Measurements from ENCODE around the gene DHX36.

The DHX36 gene

GRCh38 chr3:154252759-154253638, 71.3 kb downstream of the DHX36 start:
- Histone ChIP-seq H3K4me3 (ENCODE audit: low read depth, low read length) (no peak overlapping the region), H3K9me3 (ENCODE audit: control insufficient read depth, insufficient read depth, low read depth, low read length) (no peaks in the 10 kb centered on the region), H3K36me3 (ENCODE audit: control insufficient read depth in 2 of 2, insufficient read depth in 1 of 2, low read length in 2 of 2) (peaks cover 0 to 64% of the 10 kb centered on the region in 2 experiments; a peak in 1 of 3 replicates), H3K27ac (ENCODE audit: extremely low read depth, low read depth, low read length) (no peak overlapping the region), H3K4me1 (ENCODE audit: control insufficient read depth, insufficient read depth, low read length) (no peaks in the 10 kb centered on the region)
- TF ChIP-seq PRDM1 (tag by site-specific recombination; IDR thresholded peaks at IDR 0.05) (peak; percentile 59), ZNF404 (tag by site-specific recombination; IDR thresholded peaks at IDR 0.05) (no peak), ZNF2 (tag by site-specific recombination; IDR thresholded peaks at IDR 0.05) (0 out of 2 replicates have a peak, but pooled peaks have one; percentile 18), ZNF654 (tag by site-specific recombination; IDR thresholded peaks at IDR 0.05; ENCODE audit: low read depth) (peak; percentile 69), ZNF660 (tag by site-specific recombination; IDR thresholded peaks at IDR 0.05) (0 out of 2 replicates have a peak, but pooled peaks have one; percentile 43), ZBTB17 (tag by site-specific recombination; IDR thresholded peaks at IDR 0.05) (peak; percentile 38; the same call in 1 of the 2 replicates), ZNF175 (tag by site-specific recombination; IDR thresholded peaks at IDR 0.05) (no peak), ZNF548 (tag by site-specific recombination; IDR thresholded peaks at IDR 0.05) (no peak)
- TF ChIP-seq, protein P1, sequence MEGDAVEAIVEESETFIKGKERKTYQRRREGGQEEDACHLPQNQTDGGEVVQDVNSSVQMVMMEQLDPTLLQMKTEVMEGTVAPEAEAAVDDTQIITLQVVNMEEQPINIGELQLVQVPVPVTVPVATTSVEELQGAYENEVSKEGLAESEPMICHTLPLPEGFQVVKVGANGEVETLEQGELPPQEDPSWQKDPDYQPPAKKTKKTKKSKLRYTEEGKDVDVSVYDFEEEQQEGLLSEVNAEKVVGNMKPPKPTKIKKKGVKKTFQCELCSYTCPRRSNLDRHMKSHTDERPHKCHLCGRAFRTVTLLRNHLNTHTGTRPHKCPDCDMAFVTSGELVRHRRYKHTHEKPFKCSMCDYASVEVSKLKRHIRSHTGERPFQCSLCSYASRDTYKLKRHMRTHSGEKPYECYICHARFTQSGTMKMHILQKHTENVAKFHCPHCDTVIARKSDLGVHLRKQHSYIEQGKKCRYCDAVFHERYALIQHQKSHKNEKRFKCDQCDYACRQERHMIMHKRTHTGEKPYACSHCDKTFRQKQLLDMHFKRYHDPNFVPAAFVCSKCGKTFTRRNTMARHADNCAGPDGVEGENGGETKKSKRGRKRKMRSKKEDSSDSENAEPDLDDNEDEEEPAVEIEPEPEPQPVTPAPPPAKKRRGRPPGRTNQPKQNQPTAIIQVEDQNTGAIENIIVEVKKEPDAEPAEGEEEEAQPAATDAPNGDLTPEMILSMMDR (tag by site-specific recombination; IDR thresholded peaks at IDR 0.05): peak; percentile 77
- POLR2A ChIA-PET: no interaction called here
- CTCF ChIA-PET: interaction anchor here (0.5 to 1.6 kb wide), 32 partner anchors 9 to 1228 kb away, joined by 3 to 6 read pairs (median 4); no protein-coding TSS in a partner anchor

GRCh38 chr3:154251610-154252009, 72.7 kb downstream of the DHX36 start:
- H3K27ac ChIP-seq (ENCODE audit: extremely low read depth, low read depth, low read length): no peak overlapping the region
- H3K4me1 ChIP-seq (ENCODE audit: control insufficient read depth, insufficient read depth, low read length): no peaks in the 10 kb centered on the region
- no peaks in the 10 kb centered on the region for H3K9me3 ChIP-seq (ENCODE audit: control insufficient read depth, insufficient read depth, low read depth, low read length)
- H3K36me3 ChIP-seq (ENCODE audit: control insufficient read depth in 2 of 2, insufficient read depth in 1 of 2, low read length in 2 of 2): peaks cover 0 to 54% of the 10 kb centered on the region in 2 experiments; a peak in 1 of 3 replicates
- CTCF ChIA-PET: interaction anchor here (0.5 to 1.5 kb wide), 3 partner anchors 102 to 214 kb away, joined by 3 to 4 read pairs (median 3); no protein-coding TSS in a partner anchor
- H3K4me3 ChIP-seq (ENCODE audit: low read depth, low read length): no peak overlapping the region
- no peak for TF ChIP-seq YY2 (tag by site-specific recombination; IDR thresholded peaks at IDR 0.05)
- no peak for TF ChIP-seq ZNF645 (tag by site-specific recombination; IDR thresholded peaks at IDR 0.05)
- POLR2A ChIA-PET: no interaction called here

DNA sequence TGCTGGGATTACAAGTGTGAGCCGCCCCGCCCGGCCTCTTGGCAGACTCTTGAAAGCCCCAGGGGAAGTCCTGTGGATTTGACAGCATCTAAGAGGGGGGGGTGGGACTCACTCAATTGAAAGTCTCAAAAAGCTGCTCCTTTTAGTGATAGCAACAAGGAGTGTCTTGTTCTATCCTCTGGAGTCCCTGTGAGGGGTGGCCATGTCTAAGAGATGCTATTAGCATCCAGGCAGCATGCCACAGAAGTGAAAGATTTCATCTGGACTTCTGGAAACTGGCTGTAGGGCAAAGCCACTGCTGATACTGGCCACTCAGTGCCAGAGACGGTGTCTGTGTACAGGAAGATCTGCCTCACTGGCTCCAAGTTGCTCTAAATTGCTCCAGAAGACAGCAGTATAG, 74.0 kb downstream of the DHX36 start:
- Histone ChIP-seq H3K9me3 (ENCODE audit: control insufficient read depth, insufficient read depth, low read depth, low read length) (no peaks in the 10 kb centered on the region), H3K4me3 (ENCODE audit: low read depth, low read length) (no peak overlapping the region), H3K36me3 (ENCODE audit: control insufficient read depth in 2 of 2, insufficient read depth in 1 of 2, low read length in 2 of 2) (peaks cover 0 to 46% of the 10 kb centered on the region in 2 experiments; a peak in 1 of 3 replicates), H3K27ac (ENCODE audit: extremely low read depth, low read depth, low read length) (no peak overlapping the region), H3K4me1 (ENCODE audit: control insufficient read depth, insufficient read depth, low read length) (no peaks in the 10 kb centered on the region)
- CTCF ChIA-PET: no interaction called here
- POLR2A ChIA-PET: no interaction called here
- no peak for TF ChIP-seq BCL11B (tag by site-specific recombination; IDR thresholded peaks at IDR 0.05; ENCODE audit: low read depth)

GRCh38 chr3:154247806-154248415, 76.4 kb downstream of the DHX36 start:
- H3K27ac ChIP-seq (ENCODE audit: extremely low read depth, low read depth, low read length): no peak overlapping the region
- POLR2A ChIA-PET: no interaction called here
- H3K36me3 ChIP-seq (ENCODE audit: control insufficient read depth in 2 of 2, insufficient read depth in 1 of 2, low read length in 2 of 2): peaks cover 0 to 33% of the 10 kb centered on the region in 2 experiments; a peak in 1 of 3 replicates
- H3K9me3 ChIP-seq (ENCODE audit: control insufficient read depth, insufficient read depth, low read depth, low read length): no peaks in the 10 kb centered on the region
- no peak overlapping the region for H3K4me3 ChIP-seq (ENCODE audit: low read depth, low read length)
- no peaks in the 10 kb centered on the region for H3K4me1 ChIP-seq (ENCODE audit: control insufficient read depth, insufficient read depth, low read length)
- CTCF ChIA-PET: interaction anchor here (0.8 kb wide), 1 partner anchor 126 kb away, joined by 3 read pairs; no protein-coding TSS in a partner anchor
- TF ChIP-seq, protein P2, sequence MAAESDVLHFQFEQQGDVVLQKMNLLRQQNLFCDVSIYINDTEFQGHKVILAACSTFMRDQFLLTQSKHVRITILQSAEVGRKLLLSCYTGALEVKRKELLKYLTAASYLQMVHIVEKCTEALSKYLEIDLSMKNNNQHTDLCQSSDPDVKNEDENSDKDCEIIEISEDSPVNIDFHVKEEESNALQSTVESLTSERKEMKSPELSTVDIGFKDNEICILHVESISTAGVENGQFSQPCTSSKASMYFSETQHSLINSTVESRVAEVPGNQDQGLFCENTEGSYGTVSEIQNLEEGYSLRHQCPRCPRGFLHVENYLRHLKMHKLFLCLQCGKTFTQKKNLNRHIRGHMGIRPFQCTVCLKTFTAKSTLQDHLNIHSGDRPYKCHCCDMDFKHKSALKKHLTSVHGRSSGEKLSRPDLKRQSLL (tag by site-specific recombination; IDR thresholded peaks at IDR 0.05): no peak
- TF ChIP-seq SCRT2 (tag by site-specific recombination; IDR thresholded peaks at IDR 0.05): no peak
- TF ChIP-seq ZBTB1 (tag by site-specific recombination; IDR thresholded peaks at IDR 0.05): no peak
- no peak for TF ChIP-seq ZNF549 (tag by site-specific recombination; IDR thresholded peaks at IDR 0.05)
- no peak for TF ChIP-seq ZNF792 (tag by site-specific recombination; IDR thresholded peaks at IDR 0.05)
- no peak for TF ChIP-seq YY1 (tag by site-specific recombination; IDR thresholded peaks at IDR 0.05)
- TF ChIP-seq SETDB1 (IDR thresholded peaks at IDR 0.05; ENCODE audit: insufficient read length, low read length): no peak
- no peak for TF ChIP-seq ZNF837 (tag by site-specific recombination; IDR thresholded peaks at IDR 0.05)
- TF ChIP-seq HOXC10 (CRISPR knock-in tag; IDR thresholded peaks at IDR 0.05): no peak
- no peak for TF ChIP-seq ZNF529 (tag by site-specific recombination; IDR thresholded peaks at IDR 0.05; ENCODE audit: insufficient replicate concordance)
- no peak for TF ChIP-seq ZBTB20 (tag by site-specific recombination; IDR thresholded peaks at IDR 0.05)
- no peak for TF ChIP-seq ZNF510 (tag by site-specific recombination; IDR thresholded peaks at IDR 0.05; ENCODE audit: insufficient replicate concordance)

All from HEK293 (cell line).